IPS-NIHi7 (cell line): ENCODE results near the gene ZFYVE1.

ENCODE experiments used
- DNase-seq: peaks from one replicate; pipeline ENCODE4 v3.0.0; 2012; ENCODE audit warnings: mixed read lengths; ENCODE audit errors: extremely low spot score

The ZFYVE1 gene

GRCh38 chr14:72920008-72920407 lies 106.9 kb downstream of the ZFYVE1 start:
- DNase-seq, result peak; percentile 43
